ENCODE data around the gene KRTAP5-3.

DNA sequence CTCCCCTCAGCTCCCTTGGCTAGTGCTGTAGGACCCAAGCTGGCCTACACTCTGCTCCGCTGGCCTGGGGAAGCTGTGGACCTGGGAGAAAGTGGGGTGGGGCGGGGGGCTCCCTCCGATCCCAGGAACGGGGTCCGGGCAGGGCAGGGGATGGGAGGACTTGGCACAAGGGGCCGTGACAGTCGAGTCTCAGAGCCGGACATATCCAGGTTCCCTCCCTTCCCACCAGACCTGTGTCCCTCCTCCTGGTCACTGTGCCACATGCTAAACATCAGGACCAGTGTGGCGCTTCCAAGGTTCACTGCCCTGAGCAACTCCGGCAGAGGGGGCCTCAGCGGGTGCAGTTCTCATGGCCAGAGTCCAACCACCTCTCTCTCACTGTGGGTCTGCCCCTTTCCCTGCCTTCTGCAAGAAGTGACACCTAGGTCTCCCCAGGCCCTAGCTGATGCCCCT, 38.2 kb downstream of the KRTAP5-3 start:
- TF ChIP-seq CTCF (IDR thresholded peaks at IDR 0.05) = no peak
- no peak for TF ChIP-seq ZFX (IDR thresholded peaks at IDR 0.05; ENCODE audit: borderline replicate concordance)
